Muscle of leg (tissue), 11 donors: Measurements from ENCODE around the gene GALNT12. TPM values are rescaled to one million over a fixed set of nuclear protein-coding genes. Genes with fewer than 3 reads are reported as not detected.

Experiments
- DNase-seq: peaks from one replicate; pipeline ENCODE4 v3.0.0; 2013
- H3K27ac ChIP-seq: one replicate; pipeline ENCODE4 v1.5.1; 2013; ENCODE audit warnings: mild to moderate bottlenecking, low read length, control low read depth
- H3K27me3 ChIP-seq: one replicate; pipeline ENCODE4 v1.6.1; 2013; ENCODE audit warnings: low read length; ENCODE audit not compliant: control insufficient read depth, insufficient read depth
- H3K36me3 ChIP-seq: one replicate; pipeline ENCODE4 v1.6.1; 2013; ENCODE audit warnings: low read length; ENCODE audit not compliant: control insufficient read depth, insufficient read depth
- H3K4me1 ChIP-seq: one replicate; pipeline ENCODE4 v1.6.1; 2013; ENCODE audit warnings: low read length; ENCODE audit not compliant: control insufficient read depth, insufficient read depth
- H3K4me3 ChIP-seq: one replicate; pipeline ENCODE4 v1.5.1; 2013; ENCODE audit warnings: low read length, control low read depth
- H3K9me3 ChIP-seq: replicated peaks from 2 replicates; pipeline ENCODE4 v1.6.1; 2013; ENCODE audit warnings: low read depth, low read length; ENCODE audit not compliant: control insufficient read depth
- WGBS: methylation state at CpG from one replicate; pipeline ENCODE4 v1.1.5; 2013; ENCODE audit warnings: missing lambda C conversion rate; ENCODE audit not compliant: insufficient coverage; 5-methylcytosine and 5-hydroxymethylcytosine counted together
- polyA plus RNA-seq, 8 donors: library from polyadenylated mRNA; unstranded; fragments of 120-200 nt; gene quantifications; one replicate each; pipeline versions ENCODE4 v1.2.1 to v1.2.3, GENCODE V29; 2013; ENCODE audit warnings: inconsistent platforms in 1 of 8, low replicate concordance in 1 of 8; ENCODE audit not compliant: insufficient read length in 8 of 8, insufficient read depth in 1 of 8
- total RNA-seq: library from RNA; stranded (reverse); fragments of 120-200 nt; gene quantifications from one replicate; pipeline ENCODE4 v1.2.4, GENCODE V29; 2013

GALNT12 gene
- total and polyA plus RNA-seq, 9 donors, result 2.7 to 4.6 (median 3.6) TPM

DNA sequence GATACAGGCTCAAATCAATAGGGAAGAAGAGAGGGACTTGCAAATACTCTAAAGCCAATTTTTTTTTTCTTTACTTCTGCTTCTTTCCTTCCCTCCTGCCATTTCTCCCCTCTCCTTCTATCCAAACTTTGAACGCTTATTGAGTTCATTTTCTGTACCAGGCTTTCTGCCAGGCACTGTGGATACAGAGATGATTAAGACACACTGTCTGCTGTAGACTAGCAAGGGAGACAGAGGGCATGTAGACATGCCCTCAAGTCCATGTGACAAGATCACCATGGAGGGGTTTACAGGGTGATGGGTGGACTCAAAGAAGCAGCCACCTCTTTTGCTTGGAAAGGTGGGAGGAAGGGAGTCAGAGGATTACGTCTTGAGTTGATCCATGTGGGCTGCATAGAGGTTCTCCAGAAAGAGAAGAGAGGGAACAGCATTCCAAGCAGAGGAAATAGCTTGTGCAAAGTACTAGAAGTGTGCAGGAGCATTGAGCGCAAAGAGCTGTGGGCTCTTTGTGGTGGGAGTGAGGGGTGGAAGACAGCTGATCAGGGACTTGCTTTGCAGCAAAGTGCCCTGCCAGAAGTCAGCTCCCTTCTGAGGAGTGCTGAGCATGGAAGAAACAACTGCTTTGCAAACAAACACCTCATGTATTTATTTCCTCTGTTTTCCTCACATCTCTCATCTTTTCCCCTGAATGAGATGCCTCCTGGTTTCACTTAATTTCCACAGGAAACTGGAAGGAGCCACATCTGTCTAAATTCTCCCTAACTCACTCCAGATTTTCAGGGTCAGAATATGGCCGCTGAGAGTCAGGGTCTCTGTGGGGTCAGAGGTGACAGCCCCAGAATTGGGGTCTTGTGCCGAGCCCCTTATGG, 71.9 kb downstream of the GALNT12 start:
- H3K9me3 ChIP-seq, result no peaks in the 10 kb centered on the region
- peaks cover 2% of the 10 kb centered on the region for H3K27me3 ChIP-seq
- H3K4me3 ChIP-seq, result no peak overlapping the region
- peaks cover 48% of the 10 kb centered on the region for H3K4me1 ChIP-seq
- H3K36me3 ChIP-seq, result no peaks in the 10 kb centered on the region
- 37% methylated on average over 4 of the region's 5 CpGs for WGBS
- peak overlapping the region; percentile 83 for H3K27ac ChIP-seq
- peak; percentile 78 for DNase-seq

DNA sequence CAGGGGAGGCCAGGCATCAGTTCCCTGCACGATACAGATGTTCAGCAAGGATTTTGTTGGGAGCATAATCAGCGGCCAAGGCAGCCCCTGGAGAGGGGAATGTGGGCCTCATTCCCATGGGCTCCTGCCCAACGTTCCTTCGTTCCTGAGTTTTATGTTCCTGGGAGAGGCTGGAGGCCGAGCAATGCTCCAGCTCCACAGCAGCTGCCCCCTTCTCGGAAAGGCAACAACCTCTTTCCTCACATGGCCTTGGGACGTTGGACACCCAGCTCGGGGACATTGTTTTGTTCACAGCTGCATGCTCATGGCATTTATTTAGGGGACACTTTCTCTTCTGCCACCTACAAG, 72.5 kb downstream of the GALNT12 start:
- Histone ChIP-seq H3K27ac (peak overlapping the region; percentile 83), H3K9me3 (no peaks in the 10 kb centered on the region), H3K27me3 (peaks cover 2% of the 10 kb centered on the region), H3K4me3 (no peak overlapping the region), H3K36me3 (no peaks in the 10 kb centered on the region), H3K4me1 (peaks cover 47% of the 10 kb centered on the region)
- 24% methylated on average over 4 of the region's 8 CpGs for WGBS
- DNase-seq, result peak; percentile 76

DNA sequence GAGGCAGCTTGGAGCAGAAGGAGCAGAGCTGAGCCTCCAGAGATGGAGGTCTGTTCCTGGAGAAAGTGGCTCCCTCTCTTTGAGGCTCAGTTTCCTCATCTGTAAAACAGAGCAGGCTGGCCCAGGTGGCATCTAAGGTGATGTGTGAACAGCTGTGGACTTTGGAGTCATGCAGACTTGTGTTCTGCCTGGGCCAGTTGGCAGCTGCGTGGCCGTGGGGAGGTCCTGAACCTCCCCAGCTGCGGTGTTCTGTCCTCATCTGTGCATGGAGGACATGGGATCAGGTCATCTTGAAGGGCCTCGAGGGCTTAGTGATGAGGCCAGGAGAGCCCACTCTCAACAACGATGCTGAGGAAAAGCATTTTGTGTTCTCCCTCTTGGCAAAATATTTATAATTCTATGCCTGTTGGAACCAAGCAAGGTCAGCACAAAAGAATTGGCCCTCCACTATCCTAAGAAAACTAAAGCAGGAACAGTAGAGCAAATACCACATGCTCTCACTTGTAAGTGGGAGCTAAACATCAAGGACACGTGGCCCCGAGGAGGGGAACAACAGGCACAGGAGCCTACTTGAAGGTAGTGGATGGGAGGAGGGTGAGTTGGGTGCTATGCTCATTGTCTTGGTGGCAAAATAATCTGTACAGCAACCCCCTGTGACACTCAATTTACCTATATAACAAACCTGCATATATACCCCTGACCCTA, 73.0 kb downstream of the GALNT12 start:
- H3K36me3 ChIP-seq, result no peaks in the 10 kb centered on the region
- DNase-seq, result peak; percentile 70
- peaks cover 2% of the 10 kb centered on the region for H3K27me3 ChIP-seq
- no peaks in the 10 kb centered on the region for H3K9me3 ChIP-seq
- peaks cover 48% of the 10 kb centered on the region for H3K4me1 ChIP-seq
- H3K4me3 ChIP-seq, result no peak overlapping the region
- H3K27ac ChIP-seq, result peak overlapping the region; percentile 83
- WGBS, result 40% methylated on average over 3 of the region's 7 CpGs

DNA sequence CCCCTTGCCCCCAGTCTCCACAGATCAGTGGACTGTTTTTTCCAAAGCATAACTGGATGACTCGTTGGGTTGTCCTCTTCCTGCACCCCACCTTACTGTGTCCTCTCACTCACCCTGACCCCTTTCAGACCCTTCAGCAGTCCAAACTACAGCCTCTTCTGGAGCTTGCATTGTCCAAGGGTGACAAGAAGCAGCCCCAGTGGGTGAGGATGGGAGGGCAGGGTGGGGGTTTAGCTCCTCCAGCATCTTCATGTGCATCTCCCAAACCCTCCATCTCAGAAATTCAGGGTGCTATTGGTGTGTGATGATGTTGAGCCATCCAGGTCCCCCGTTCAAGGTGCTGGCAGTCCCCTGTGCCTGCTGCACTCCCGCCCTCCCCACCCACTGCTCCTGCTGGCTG, 73.9 kb downstream of the GALNT12 start:
- no peak overlapping the region for H3K4me3 ChIP-seq
- H3K27ac ChIP-seq, result no peak overlapping the region
- no peaks in the 10 kb centered on the region for H3K9me3 ChIP-seq
- WGBS, result 83% methylated on average over 1 of the region's 3 CpGs
- H3K4me1 ChIP-seq, result peaks cover 51% of the 10 kb centered on the region
- no peaks in the 10 kb centered on the region for H3K27me3 ChIP-seq
- no peak for DNase-seq
- H3K36me3 ChIP-seq, result no peaks in the 10 kb centered on the region

DNA sequence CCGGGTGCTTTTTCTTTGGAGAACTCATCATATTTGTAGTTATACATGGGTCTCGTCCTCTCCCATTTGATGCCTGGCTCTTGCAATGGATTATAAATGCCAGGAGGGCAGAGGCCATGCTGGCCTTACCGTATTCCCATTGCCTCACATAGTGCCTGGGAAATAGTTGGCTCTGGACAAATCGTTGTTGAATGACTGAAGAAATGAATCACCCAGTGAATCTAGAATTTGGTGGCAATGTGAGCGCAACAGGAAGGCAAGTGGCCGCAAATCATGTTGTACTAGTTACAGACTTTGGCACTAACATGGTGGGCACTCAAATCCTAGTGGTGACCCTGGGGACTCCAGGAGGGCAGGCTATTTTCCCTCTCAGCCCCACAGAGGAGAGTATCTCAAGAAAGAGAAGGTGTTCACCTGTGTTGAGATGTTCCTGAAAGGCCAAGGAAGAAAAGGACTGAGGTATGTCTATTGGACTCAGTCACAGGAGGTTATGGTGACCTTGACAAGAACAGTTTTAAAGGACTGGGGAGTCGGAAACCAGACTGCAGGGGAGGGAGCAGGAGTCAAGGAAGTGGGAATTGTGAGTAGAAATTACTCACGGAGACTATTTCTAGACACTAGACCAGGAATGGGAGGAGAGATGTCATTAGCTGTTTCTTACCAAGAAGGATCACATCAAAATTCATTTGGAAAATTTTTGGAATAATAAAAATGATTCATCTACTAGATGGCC, 74.5 kb downstream of the GALNT12 start:
- WGBS, result 71% methylated on average over 4 of the region's 8 CpGs
- Histone ChIP-seq H3K9me3 (no peaks in the 10 kb centered on the region), H3K36me3 (no peaks in the 10 kb centered on the region), H3K27ac (no peak overlapping the region), H3K4me3 (no peak overlapping the region), H3K27me3 (no peaks in the 10 kb centered on the region), H3K4me1 (peaks cover 53% of the 10 kb centered on the region)
- DNase-seq, result no peak

DNA sequence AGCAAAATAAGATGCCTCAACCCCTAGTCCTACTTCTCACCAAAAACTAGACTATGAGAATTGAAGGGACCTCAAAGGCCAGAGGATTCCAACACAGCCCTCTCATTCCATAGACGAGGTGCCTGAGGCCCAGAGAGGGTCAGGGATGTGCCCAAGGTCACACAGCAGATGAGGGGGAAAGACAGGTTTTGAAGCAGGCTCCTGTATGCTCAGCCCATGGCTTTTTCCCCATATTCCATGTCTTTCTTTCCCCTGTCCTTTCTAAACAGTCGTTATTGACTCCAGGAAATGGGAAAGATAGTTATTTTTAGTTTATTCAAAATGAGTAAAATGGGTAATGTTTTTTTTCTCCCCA, 75.1 kb downstream of the GALNT12 start:
- no peak for DNase-seq
- no peak overlapping the region for H3K4me3 ChIP-seq
- H3K36me3 ChIP-seq, result no peaks in the 10 kb centered on the region
- no peaks in the 10 kb centered on the region for H3K27me3 ChIP-seq
- no peaks in the 10 kb centered on the region for H3K9me3 ChIP-seq
- H3K27ac ChIP-seq, result no peak overlapping the region
- peaks cover 51% of the 10 kb centered on the region for H3K4me1 ChIP-seq
- no CpG with 5 or more reads among the region's 2 CpGs for WGBS

DNA sequence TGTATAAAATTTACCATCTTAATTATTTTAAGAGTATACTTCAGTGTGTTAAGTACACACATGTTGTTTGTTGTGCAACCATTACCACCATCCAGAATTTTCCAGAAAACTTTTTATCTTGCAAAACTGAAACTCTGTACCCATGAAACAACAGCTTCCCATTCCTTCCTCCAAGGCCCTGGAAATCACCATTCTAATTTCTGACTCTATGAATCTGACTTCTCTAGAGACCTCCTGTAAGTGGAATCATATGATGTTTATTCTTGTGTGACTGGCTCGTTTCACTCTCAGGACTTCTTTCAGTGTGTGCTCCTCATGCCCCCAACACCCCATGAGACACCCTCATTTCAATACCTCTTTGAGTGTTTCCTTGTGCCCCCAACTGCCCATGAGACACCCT, 75.8 kb downstream of the GALNT12 start:
- Histone ChIP-seq H3K4me3 (no peak overlapping the region), H3K36me3 (no peaks in the 10 kb centered on the region), H3K27me3 (no peaks in the 10 kb centered on the region), H3K9me3 (no peaks in the 10 kb centered on the region), H3K27ac (no peak overlapping the region), H3K4me1 (peaks cover 49% of the 10 kb centered on the region)
- no CpG with 5 or more reads among the region's 1 CpG for WGBS
- DNase-seq, result no peak

DNA sequence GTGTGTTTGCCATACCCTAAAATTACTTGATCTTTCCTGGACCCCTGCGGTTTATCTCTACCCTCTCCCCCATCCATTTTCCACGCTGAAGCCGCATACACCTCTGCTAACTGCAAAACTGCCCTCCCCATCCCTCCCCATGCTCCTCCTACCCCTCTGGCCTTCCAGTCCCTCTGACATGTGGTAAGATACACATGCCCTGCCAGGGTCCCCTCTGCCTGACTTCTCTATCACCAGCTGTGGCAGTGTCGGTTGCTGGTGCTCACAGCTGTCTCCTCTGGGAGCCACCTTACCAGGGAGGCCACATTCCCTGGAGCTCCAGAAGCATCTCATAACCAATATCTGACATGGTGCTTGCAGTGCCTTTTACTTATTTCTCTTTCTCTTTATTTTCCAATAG, 77.4 kb downstream of the GALNT12 start:
- Histone ChIP-seq H3K36me3 (no peaks in the 10 kb centered on the region), H3K4me1 (peaks cover 49% of the 10 kb centered on the region), H3K9me3 (no peaks in the 10 kb centered on the region), H3K4me3 (no peak overlapping the region), H3K27ac (peak overlapping the region; percentile 53), H3K27me3 (no peaks in the 10 kb centered on the region)
- WGBS, result 89% methylated on average over 4 of the region's 4 CpGs
- DNase-seq, result no peak

DNA sequence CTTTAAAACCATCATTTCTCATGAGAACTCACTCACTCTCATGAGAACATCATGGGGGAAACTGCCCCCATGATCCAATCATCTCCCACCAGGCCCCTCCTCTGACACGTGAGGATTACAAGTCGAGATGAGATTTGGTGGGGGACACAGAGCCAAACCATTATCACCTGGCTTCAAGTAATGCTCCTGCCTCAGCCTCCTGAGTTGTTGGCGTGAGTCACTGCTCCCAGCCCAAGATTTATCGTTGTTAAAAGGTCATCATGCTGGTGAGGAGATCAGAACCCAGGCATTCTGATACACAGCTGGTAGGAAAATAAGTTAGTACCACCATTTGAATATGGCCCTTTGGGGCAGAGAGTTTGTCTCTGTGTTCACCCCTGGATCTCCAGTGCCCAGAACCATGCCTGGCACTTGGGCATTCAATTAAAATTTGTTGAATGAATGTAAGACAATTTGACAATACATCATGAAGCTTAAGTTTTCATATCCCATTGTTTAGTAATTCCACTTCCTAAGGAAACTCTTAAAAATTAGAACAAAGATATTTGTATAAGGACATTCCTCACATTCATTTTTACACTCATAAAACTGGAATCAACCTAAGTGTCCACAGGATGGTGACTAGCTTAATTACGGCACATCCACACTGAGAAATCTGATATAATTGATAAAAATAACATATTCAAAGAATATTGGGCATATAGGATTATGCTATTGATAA, 78.3 kb downstream of the GALNT12 start:
- H3K9me3 ChIP-seq, result no peaks in the 10 kb centered on the region
- H3K27me3 ChIP-seq, result no peaks in the 10 kb centered on the region
- H3K36me3 ChIP-seq, result no peaks in the 10 kb centered on the region
- DNase-seq, result no peak
- H3K4me3 ChIP-seq, result no peak overlapping the region
- peaks cover 47% of the 10 kb centered on the region for H3K4me1 ChIP-seq
- H3K27ac ChIP-seq, result peak overlapping the region; percentile 71
- no CpG with 5 or more reads among the region's 5 CpGs for WGBS
